ENCODE data around the gene MEIOB. TPM values are rescaled to one million over a fixed set of nuclear protein-coding genes. Genes with fewer than 3 reads are reported as not detected.
"Not testable (repeated sequence)": the region's sequence is repeated elsewhere in the genome, so short reads cannot be mapped to it uniquely, and the experiment has no call there.

MEIOB gene
- polyA plus RNA-seq, 1 donor (not counting 4 experiments of a cell fraction or from before 2014, with no cell fraction given), result not detected

DNA sequence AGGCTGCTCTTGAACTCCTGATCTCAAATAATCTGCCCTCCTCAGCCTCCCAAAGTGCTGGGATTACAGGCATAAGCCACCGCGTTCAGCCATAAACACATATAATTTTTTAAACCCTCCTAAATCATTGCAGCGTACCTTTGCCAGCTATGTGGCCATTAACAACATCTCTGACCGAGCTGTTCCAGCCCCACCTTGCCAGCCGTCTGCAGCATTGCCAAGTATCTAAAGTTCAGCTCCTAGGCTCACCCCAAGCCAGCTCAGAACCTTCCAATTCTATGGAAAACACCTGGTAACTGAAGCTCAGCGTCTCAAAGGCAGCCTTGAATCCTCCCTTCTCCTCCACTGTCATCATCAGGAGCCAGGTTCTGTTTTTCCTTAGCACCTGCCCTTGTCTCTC is 5.1 kb upstream of the MEIOB start:
- no peak overlapping the region for H3K27ac ChIP-seq (ENCODE audit: control insufficient read depth, insufficient read depth, low read length)
- no peak overlapping the region for H3K4me3 ChIP-seq (ENCODE audit: control insufficient read depth in 2 of 3, extremely low read depth in 1 of 3, insufficient read depth in 2 of 3, low read depth in 1 of 3, low read length in 3 of 3)
- no peaks in the 10 kb centered on the region for H3K9me1 ChIP-seq (ENCODE audit: control insufficient read depth, extremely low read depth, insufficient read depth, low read length)
- FAIRE-seq, result no peak
- dilution Hi-C loops (cut with MboI; ENCODE audit: extremely low pct_ligation_motif_present, low sequenced_read_pairs), result no loop called here
- no peaks in the 10 kb centered on the region for H4K20me1 ChIP-seq (ENCODE audit: control insufficient read depth, extremely low read depth, insufficient read depth, low read length)
- H2AFZ ChIP-seq (ENCODE audit: control insufficient read depth, low read length), result no peak overlapping the region
- no peaks in the 10 kb centered on the region for H3K9me3 ChIP-seq (ENCODE audit: control insufficient read depth, low read depth, low read length)
- H3K4me1 ChIP-seq (ENCODE audit: control insufficient read depth, extremely low read depth, insufficient read depth, low read length), result no peaks in the 10 kb centered on the region
- TF ChIP-seq, protein P1, sequence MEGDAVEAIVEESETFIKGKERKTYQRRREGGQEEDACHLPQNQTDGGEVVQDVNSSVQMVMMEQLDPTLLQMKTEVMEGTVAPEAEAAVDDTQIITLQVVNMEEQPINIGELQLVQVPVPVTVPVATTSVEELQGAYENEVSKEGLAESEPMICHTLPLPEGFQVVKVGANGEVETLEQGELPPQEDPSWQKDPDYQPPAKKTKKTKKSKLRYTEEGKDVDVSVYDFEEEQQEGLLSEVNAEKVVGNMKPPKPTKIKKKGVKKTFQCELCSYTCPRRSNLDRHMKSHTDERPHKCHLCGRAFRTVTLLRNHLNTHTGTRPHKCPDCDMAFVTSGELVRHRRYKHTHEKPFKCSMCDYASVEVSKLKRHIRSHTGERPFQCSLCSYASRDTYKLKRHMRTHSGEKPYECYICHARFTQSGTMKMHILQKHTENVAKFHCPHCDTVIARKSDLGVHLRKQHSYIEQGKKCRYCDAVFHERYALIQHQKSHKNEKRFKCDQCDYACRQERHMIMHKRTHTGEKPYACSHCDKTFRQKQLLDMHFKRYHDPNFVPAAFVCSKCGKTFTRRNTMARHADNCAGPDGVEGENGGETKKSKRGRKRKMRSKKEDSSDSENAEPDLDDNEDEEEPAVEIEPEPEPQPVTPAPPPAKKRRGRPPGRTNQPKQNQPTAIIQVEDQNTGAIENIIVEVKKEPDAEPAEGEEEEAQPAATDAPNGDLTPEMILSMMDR (optimal IDR thresholded peaks at IDR 0.05 in 1 of 3, IDR thresholded peaks at IDR 0.05 in 1 of 3, conservative IDR thresholded peaks at IDR 0.05 in 1 of 3; ENCODE audit: extremely low read depth in 1 of 3, insufficient read depth in 2 of 3, low read length in 3 of 3), result no peak
- TF ChIP-seq EZH2 (IDR thresholded peaks at IDR 0.05; ENCODE audit: low read length), result no peak
- no peak for DNase-seq (ENCODE audit: low read depth, low spot score)
- no peaks in the 10 kb centered on the region for H3K36me3 ChIP-seq (ENCODE audit: control insufficient read depth in 2 of 2, extremely low read depth in 1 of 2, insufficient read depth in 2 of 2, low read length in 2 of 2)
- no peaks in the 10 kb centered on the region for H3K79me2 ChIP-seq (ENCODE audit: control insufficient read depth, insufficient read depth, low read length)
- no peak overlapping the region for H3K9ac ChIP-seq (ENCODE audit: control insufficient read depth, extremely low read depth, insufficient read depth, low read length)
- peaks cover 3% of the 10 kb centered on the region for H3K27me3 ChIP-seq (ENCODE audit: control insufficient read depth, extremely low read depth, insufficient read depth, low read length)
- H3K4me2 ChIP-seq (ENCODE audit: control insufficient read depth, extremely low read depth, insufficient read depth, low read depth, low read length), result no peak overlapping the region

DNA sequence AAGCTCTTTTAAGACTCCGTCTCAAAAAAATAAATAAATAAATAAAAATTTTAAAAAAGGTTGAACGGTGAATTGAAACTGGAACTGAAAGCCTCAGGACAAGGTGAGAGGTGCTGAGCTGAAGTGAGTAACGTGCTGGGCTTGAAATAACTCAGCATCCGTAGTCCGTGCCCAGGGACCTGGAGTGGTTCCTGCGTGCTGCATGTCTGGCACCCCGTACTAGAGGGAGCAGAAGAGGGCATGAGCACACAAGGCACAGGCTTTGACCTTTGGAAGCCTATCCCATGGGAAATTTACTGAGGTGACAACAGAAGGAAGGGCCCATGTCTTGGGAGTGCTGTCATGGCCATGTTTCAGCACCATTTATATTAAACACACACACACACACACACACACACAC is 4.5 kb upstream of the MEIOB start:
- dilution Hi-C loops (cut with MboI; ENCODE audit: extremely low pct_ligation_motif_present, low sequenced_read_pairs), result no loop called here
- Histone ChIP-seq H3K9ac (ENCODE audit: control insufficient read depth, extremely low read depth, insufficient read depth, low read length) (no peak overlapping the region), H3K36me3 (ENCODE audit: control insufficient read depth in 2 of 2, extremely low read depth in 1 of 2, insufficient read depth in 2 of 2, low read length in 2 of 2) (no peaks in the 10 kb centered on the region), H3K4me1 (ENCODE audit: control insufficient read depth, extremely low read depth, insufficient read depth, low read length) (no peaks in the 10 kb centered on the region), H3K79me2 (ENCODE audit: control insufficient read depth, insufficient read depth, low read length) (no peaks in the 10 kb centered on the region), H3K4me3 (ENCODE audit: control insufficient read depth in 2 of 3, extremely low read depth in 1 of 3, insufficient read depth in 2 of 3, low read depth in 1 of 3, low read length in 3 of 3) (no peak overlapping the region), H4K20me1 (ENCODE audit: control insufficient read depth, extremely low read depth, insufficient read depth, low read length) (no peaks in the 10 kb centered on the region), H3K9me1 (ENCODE audit: control insufficient read depth, extremely low read depth, insufficient read depth, low read length) (no peaks in the 10 kb centered on the region), H3K27me3 (ENCODE audit: control insufficient read depth, extremely low read depth, insufficient read depth, low read length) (peaks cover 3% of the 10 kb centered on the region), H3K4me2 (ENCODE audit: control insufficient read depth, extremely low read depth, insufficient read depth, low read depth, low read length) (no peak overlapping the region), H3K27ac (ENCODE audit: control insufficient read depth, insufficient read depth, low read length) (no peak overlapping the region), H3K9me3 (ENCODE audit: control insufficient read depth, low read depth, low read length) (no peaks in the 10 kb centered on the region), H2AFZ (ENCODE audit: control insufficient read depth, low read length) (no peak overlapping the region)
- FAIRE-seq, result no peak
- no peak for DNase-seq (ENCODE audit: low read depth, low spot score)
- TF ChIP-seq EZH2 (IDR thresholded peaks at IDR 0.05; ENCODE audit: low read length), result no peak
- TF ChIP-seq, protein P1 (optimal IDR thresholded peaks at IDR 0.05 in 1 of 3, IDR thresholded peaks at IDR 0.05 in 1 of 3, conservative IDR thresholded peaks at IDR 0.05 in 1 of 3; ENCODE audit: extremely low read depth in 1 of 3, insufficient read depth in 2 of 3, low read length in 3 of 3), result no peak

DNA sequence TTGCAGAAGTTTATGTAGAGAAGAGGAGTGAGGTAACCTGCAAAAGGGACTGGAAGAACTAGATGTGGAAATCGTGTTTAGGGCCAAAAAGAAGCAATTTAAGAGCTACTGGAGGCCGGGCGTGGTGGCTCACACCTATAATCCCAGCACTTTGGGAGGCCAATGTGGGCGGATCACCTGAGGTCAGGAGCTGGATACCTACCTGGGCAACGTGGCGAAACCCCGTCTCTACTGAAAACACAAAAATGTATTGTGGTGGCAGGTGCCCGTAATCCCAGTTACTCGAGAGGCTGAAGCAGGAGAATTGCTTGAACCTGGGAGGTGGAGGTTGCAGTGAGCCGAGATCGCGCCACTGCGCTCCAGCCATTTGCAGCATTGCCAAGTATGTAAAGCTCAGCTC is 4.1 kb upstream of the MEIOB start:
- dilution Hi-C loops (cut with MboI; ENCODE audit: extremely low pct_ligation_motif_present, low sequenced_read_pairs); H3K4me3 ChIP-seq (ENCODE audit: control insufficient read depth in 2 of 3, extremely low read depth in 1 of 3, insufficient read depth in 2 of 3, low read depth in 1 of 3, low read length in 3 of 3); H3K4me1 ChIP-seq (ENCODE audit: control insufficient read depth, extremely low read depth, insufficient read depth, low read length); H3K79me2 ChIP-seq (ENCODE audit: control insufficient read depth, insufficient read depth, low read length); H3K27me3 ChIP-seq (ENCODE audit: control insufficient read depth, extremely low read depth, insufficient read depth, low read length); DNase-seq (ENCODE audit: low read depth, low spot score); H3K4me2 ChIP-seq (ENCODE audit: control insufficient read depth, extremely low read depth, insufficient read depth, low read depth, low read length); H3K27ac ChIP-seq (ENCODE audit: control insufficient read depth, insufficient read depth, low read length); H4K20me1 ChIP-seq (ENCODE audit: control insufficient read depth, extremely low read depth, insufficient read depth, low read length); H2AFZ ChIP-seq (ENCODE audit: control insufficient read depth, low read length); H3K9ac ChIP-seq (ENCODE audit: control insufficient read depth, extremely low read depth, insufficient read depth, low read length); H3K9me3 ChIP-seq (ENCODE audit: control insufficient read depth, low read depth, low read length); H3K36me3 ChIP-seq (ENCODE audit: control insufficient read depth in 2 of 2, extremely low read depth in 1 of 2, insufficient read depth in 2 of 2, low read length in 2 of 2); H3K9me1 ChIP-seq (ENCODE audit: control insufficient read depth, extremely low read depth, insufficient read depth, low read length); FAIRE-seq: not testable (repeated sequence)

All from keratinocyte (primary cell).